Astrocyte of the cerebellum (primary cell): ENCODE results near the gene ZNF155.
"Not testable (repeated sequence)": the region's sequence is repeated elsewhere in the genome, so short reads cannot be mapped to it uniquely, and the experiment has no call there.

Source experiments
- DNase-seq: peaks from one replicate; pipeline ENCODE4 v3.0.0-alpha.2; 2011; ENCODE audit warnings: low read depth
- H3K4me3 ChIP-seq: 2 replicates; pipeline ENCODE4 v1.5.1; 2011; ENCODE audit warnings: mild to moderate bottlenecking, low read depth, low read length, moderate library complexity
- CTCF ChIP-seq: IDR thresholded peaks from 2 replicates; pipeline ENCODE4 v1.5.1; 2012; ENCODE audit warnings: low read length, low read depth, moderate library complexity, mild to moderate bottlenecking; ENCODE audit errors: missing control alignments
- in situ Hi-C: cut with HindIII; loops from 2 replicates; pipeline ENCODE4 v1.10.0; 2017; ENCODE audit warnings: low sequenced_read_pairs

Gene ZNF155

GRCh38 chr19:43983912-43984686 lies at the start of gene ZNF155:
TSS of gene ZNF155 (plus strand) at chr19:43984188. CDS start at chr19:43988544, 4,356 bp downstream.
- TF ChIP-seq CTCF = no peak
- H3K4me3 ChIP-seq = peak within 1 kb of the TSS; percentile 70
- peak; percentile 97 for DNase-seq
- in situ Hi-C loops = no loop called here

- peak within 1 kb of the TSS; percentile 58 for H3K4me3 ChIP-seq
- no peak for TF ChIP-seq CTCF
- in situ Hi-C loops = no loop called here
- peak; percentile 68 for DNase-seq
Measured at GRCh38 chr19:43934985-43935708, 48.8 kb upstream of the ZNF155 start, which contains the start of gene ZNF45. TSS of gene ZNF45 (minus strand) at chr19:43935282. CDS start at chr19:43922185, 13,097 bp downstream.

- no peak for DNase-seq
- no peak overlapping the region for H3K4me3 ChIP-seq
- in situ Hi-C loops = no loop called here
- TF ChIP-seq CTCF = no peak
Measured at GRCh38 chr19:43936188-43936587, 47.8 kb upstream of the ZNF155 start.

GRCh38 chr19:43939557-43940260 lies 44.3 kb upstream of the ZNF155 start:
- in situ Hi-C loops = no loop called here
- no peak overlapping the region for H3K4me3 ChIP-seq
- no peak for DNase-seq
- no peak for TF ChIP-seq CTCF

GRCh38 chr19:43940719-43941118 lies 43.3 kb upstream of the ZNF155 start:
- no peak for DNase-seq
- in situ Hi-C loops = no loop called here
- H3K4me3 ChIP-seq = no peak overlapping the region
- TF ChIP-seq CTCF = no peak

- H3K4me3 ChIP-seq = no peak overlapping the region
- in situ Hi-C loops = no loop called here
- TF ChIP-seq CTCF = no peak
- no peak for DNase-seq
Measured at GRCh38 chr19:43941209-43941608, 42.8 kb upstream of the ZNF155 start.

- DNase-seq, H3K4me3 ChIP-seq, in situ Hi-C loops: not testable (repeated sequence)
Measured at GRCh38 chr19:43947412-43947811, 36.6 kb upstream of the ZNF155 start.

GRCh38 chr19:43949803-43950202 lies 34.2 kb upstream of the ZNF155 start:
- H3K4me3 ChIP-seq, in situ Hi-C loops, DNase-seq: not testable (repeated sequence)
